SKM-1 treated with dmso at 0.1 percent for 144 hours (cell line): ENCODE data around the gene RASL11B.
"Not testable (repeated sequence)": the region's sequence is repeated elsewhere in the genome, so short reads cannot be mapped to it uniquely, and the experiment has no call there.

ENCODE experiments used
- DNase-seq: peaks from one replicate; lab custom pipeline; 2025; ENCODE audit not compliant: unreplicated experiment; lab: John Stamatoyannopoulos, UW

RASL11B gene, protein sequence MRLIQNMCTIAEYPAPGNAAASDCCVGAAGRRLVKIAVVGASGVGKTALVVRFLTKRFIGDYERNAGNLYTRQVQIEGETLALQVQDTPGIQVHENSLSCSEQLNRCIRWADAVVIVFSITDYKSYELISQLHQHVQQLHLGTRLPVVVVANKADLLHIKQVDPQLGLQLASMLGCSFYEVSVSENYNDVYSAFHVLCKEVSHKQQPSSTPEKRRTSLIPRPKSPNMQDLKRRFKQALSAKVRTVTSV

DNA sequence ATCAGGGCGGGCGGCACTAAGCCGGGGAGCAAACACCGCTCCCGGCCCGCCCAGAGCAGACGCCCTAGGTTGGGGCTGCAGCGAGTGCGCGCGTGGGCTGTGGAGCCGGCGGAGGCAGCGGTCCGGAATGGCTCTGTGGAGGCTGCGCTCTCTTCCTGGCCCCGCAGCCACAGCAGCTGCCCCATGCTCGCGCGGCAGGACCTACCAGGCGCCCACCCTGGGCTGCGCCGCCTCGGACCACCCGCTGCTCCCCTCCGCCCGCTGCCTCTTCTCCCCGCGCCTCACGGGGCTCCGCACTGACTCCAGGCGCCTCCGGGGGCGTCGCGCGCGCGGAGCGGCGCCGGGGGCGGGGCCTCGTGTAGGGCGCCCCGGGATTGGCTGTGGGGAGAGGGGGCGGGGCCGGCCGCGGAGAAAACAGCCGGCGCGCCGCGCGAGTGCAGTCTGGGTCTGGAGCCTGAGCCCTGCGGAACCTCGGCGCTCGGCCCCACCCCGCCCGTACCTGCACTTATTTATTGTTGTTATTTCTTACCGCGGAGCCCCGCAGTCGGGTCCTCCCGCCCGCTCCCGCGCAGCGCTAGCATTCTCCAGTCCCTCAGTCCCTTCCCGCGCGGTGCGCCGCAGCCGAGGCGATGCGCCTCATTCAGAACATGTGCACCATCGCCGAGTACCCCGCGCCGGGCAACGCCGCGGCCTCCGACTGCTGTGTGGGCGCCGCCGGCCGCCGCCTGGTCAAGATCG is at the start of gene RASL11B:
Gene RASL11B, plus strand, starts transcription at position 439 of the 738 bp plus-strand sequence. Its CDS starts 191 bp downstream, at position 630.
- peak; percentile 66 for DNase-seq

DNA sequence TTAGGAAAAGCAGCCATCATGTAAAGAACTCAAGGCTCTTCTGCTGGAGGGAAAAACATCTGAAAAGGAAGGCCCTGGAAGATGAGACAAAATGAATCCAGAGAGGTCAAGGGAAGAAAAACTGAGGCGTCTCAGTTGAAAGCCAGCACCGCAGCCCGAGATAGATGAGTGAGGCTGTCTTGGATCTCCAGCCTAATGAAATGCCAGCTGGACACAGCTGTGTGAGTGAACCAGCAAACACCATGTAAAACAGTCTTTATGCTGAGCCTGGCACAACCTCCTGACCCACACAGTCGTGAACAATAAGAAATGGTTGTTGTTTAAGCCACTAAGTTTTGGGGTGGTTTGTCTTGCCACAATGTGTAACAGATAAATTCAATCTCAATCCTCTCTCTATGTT is 48.6 kb upstream of the RASL11B start:
- DNase-seq: no peak

DNA sequence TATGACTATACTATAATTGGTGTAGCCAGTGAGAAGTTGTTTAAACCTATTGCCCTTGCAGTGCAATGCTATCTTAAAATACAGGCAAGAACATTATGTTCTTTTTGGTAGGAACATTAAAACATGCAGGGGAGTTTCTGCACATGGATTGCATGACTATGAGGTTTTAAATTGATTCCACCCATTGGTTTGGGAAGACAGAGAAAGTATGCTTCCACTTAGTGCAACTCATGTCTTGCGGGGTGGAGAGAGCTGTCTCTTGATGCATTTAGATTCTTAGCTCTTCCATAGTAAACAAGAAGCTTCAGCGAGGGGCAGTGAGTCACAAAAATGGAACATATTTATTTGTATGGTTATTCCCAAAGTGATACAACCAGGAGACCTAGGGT is 39.5 kb upstream of the RASL11B start:
- DNase-seq: no peak

DNA sequence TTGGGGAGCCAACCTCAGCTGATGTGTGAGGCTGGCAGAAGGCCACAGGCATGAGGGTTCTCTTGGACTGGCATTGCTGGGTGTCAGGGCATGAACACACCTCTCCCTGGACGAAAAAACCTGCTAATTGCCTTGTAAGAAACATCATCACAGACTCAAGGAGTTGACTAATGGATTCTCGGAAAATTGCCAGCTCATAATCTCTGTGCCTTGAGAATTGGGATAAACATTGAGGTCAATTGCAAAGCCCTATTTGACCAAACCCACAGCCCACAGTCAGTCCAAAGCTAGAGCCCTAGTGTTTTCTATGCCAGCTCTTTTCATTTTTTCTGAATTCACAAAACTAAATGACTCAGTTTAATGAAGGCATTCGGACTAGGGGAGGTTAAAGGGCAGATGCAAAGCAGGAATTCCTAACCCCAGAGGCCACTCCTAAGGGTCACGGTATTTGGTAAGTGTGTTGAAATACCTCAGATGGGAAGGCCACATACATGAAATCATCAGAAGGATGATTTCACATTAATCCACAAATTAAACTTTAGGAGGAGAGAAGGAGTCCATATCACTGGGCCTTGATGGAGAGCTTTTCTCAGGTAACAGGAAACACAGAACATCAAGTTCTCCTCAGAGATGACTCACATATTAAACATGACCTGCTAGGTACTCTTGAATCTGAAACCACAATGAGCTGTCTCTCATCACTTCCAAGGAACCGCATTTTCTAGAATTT is 39.0 kb upstream of the RASL11B start:
- no peak for DNase-seq

DNA sequence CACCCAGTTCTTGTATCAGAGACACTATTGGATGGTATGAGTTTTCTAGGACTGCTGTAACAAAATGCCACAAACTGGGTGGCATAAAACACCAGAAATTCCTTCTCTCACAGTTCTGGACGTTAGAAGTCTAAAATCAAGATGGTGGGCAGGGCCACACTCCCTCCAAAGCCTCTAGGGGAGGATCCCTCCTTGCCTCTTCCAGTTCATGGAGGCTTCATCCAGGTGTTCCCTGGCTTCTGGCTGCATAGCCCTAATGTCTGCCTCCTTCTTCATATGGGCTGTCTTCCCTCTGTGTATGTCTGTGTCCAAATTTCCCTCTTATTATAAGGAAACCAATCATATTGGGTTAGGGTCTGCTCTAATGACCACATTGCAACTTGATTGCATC is 38.4 kb upstream of the RASL11B start:
- DNase-seq: no peak

DNA sequence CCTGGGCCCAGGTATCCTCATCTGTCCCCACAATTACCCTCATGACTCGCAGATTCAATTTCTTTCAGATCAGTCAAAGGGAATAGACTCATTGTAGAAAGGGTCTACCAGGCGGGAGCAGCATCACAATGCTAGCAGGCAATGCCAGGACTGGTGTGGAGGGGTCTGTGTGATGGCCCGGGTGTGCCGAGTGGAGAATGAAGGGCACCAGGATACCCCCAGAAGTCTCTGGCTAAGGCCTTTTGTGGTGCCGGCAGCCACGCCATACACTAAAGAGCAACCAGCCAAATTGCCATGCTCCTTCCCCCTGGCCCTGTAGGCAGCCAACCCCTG is 37.9 kb upstream of the RASL11B start:
- DNase-seq: no peak

DNA sequence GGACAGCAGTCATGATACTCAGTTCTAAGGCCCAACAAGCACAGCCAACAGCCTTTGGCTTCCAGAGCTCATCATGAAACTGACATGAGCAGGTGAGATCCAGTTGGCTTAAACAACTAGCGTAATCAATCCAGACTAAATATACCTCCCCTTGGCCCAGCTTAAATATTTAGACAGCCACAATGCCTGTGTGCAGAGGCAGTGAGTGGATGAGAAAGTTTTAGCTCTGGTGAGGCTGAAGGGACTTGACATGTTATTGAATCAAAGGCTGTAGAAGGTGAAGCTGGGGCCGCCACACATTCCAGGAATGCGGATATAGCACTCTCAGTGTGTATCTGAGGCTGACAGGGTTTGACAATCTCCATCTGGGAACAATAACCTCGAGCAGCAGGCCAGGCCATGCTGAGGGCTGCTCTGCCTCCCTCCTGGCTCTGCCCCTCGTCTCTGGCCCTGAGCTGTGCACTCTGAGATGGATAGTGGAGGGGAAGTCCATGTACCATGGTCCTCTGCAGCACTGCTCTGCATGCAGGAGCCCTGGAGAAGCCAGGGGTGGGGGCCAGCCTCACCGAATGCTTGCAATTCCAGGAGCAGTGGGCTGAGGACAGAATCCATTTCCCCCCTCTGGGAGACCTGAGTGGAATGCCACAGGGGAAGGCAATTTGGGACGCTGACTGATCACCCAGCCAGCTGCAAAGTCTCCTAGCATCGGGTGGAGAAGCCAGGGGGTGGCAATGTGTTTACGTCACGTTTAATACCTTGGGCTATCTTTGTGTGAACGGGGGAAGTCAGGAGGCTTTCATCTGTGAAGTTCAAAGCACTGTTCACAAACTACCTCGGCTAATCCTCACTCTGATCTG is 37.3 kb upstream of the RASL11B start:
- DNase-seq: no peak

DNA sequence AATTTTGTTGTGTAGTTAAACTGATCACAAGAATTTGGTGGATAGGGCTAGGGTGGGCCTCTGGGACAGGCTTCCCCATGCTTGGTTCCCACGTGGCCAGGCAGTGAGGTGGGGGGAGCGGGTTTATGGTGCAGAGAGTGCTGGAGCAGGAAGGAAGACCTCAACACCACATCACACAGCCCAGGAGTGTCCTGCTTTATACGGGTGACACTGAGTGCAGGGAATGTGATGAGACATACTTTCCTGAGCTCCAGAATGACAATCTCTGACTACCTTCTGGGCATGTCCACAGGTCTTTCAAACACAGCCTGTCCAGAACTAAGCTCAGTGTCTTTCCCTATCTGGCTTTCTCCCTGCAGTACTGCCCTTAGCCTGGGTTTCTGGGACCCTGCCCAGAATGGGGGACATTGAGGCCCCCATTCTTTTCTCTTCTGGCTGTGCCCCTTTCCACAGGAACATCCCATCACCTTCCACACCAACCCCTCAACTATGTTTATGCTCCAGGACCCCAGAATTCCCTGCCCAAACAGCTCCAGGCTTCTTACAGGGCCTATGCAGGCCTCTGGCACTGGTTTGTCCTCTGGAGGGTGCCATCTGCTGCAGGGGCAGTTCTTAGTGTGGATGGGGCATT is 36.5 kb upstream of the RASL11B start:
- no peak for DNase-seq

DNA sequence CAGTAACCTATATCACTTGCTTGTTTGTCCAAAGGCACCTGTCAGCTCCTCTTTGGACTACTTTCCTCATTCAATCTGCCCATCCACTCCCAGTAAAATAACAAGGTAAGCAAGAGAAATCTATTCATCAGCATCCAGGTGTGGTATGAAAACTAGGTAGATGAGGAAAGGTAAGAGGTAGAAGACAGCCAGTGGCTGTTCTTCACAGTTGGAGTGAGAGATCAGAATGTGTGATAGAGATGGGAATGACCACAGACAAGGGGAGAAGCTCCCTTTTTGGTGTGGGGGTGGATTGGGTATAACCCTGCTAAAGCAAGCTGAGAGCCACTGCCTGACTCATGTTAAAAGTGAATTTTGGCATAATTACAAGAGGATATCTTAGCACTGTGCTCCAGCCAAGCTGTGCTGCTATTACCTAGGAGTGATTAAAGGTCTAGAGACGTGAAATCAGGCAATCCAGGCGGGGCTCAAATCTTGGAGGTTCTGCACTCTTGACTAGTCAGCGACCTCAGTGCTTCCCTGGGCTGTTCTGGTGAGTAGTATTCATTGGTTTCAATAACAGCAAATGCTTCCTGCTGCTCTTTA is 28.1 kb upstream of the RASL11B start:
- no peak for DNase-seq

DNA sequence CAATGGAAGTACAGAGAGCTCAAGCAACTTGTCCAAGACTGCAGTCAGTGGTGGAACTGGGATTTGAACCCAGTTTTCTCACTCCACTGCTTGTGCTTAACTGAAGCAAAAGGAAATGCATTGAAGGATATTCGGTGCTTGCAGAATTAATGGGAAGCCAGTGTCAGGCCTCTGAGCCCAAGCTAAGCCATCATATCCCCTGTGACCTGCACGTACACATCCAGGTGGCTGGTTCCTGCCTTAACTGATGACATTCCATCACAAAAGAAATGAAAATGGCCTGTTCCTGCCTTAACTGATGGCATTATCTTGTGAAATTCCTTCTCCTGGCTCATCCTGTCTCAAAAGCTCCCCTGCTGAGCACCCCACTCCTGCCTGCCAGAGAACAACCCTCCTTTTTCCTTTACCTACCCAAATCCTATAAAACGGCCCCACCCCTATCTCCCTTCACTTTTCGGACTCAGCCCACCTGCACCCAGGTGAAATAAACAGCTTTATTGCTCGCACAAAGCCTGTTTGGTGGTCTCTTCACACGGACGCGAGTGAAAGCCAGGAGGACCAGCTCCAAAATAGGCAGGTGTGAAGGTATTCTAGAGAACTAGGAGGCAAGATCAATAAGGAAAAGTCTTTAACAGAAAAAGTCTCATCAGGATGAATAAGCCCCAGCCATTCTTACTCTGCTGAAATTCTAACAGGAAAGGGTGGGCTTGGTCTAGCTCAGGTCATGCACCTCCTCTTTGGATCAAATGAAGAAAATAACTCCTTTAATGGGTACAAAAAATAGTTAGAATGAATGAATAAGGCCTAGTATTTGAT is 27.3 kb upstream of the RASL11B start:
- not testable (repeated sequence) for DNase-seq

DNA sequence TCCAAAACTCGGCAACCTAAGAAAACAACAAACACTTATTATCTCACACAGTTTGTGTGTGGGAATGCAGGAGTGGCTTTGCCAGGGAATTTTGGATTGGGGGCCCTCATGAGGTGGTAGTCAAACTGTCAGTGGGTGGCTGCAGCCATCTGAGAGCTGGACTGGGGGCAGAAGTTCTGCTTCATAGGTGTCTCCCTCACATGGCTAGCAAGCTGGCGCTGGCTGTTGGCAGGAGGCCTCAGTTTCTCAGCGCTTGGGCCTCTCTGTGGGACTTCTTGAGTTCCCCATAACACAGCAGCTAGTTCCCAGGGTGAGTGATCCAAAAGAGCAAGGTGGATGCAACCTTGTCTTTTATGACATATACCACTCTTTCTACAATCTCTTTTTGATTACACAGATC is 26.0 kb upstream of the RASL11B start:
- no peak for DNase-seq

DNA sequence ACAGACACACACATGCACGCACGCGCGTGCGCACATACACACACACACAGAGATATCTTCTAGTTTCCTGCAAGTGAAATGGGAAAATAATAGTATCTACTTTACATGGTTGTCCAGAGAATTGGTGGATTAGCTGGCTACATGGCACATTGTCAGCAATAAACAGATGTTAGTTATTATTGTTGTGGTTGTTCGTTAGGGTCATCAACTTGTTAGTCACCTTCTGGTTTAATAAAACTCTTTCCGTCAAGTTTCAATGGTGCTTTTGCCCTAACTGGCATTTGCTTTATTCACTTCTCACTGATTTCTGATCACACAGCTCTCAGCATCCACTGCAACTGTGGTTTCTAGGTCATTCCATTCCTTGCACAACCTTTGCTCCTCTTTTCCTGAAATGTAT is 25.4 kb upstream of the RASL11B start:
- DNase-seq: no peak

DNA sequence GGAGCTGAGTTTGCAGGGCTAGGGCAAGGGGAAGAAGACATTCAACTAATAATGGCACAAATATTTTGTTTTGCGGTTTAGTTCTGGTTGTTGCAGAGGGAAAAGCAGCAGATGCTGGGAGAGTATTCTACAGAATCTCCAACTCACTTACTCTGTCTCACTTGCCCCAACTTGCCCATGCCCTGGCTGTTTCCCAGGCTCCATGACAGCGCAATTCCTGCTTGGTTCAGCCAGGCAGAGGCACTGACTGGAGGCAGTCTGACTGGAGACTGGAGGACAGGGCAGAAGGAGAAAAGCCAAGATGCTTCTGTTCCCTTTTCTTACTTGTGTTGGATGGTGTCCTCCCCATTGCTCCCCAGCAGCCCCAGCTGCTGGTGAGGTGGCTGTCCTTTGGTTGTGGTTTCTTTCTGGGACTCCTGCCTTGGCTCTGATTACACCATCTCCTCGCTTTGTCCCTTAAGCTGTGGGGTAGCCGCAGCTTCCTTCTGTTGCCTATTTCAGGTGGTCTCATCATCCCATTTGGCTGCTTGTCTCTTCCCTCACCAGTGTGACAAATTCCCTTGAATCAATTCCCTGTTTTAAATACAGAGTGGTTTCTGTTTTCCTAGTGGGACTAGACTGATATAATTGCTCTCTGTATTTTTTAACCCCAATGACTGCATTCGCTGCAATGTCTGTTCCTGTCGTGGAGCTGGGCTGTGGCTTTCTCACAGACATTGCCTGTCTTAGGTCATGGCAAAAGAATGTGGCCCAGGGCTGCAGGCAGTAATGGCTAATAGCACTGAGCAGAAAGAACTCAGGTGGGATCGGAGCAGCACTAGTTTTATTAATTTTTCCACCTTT is 24.2 kb upstream of the RASL11B start:
- DNase-seq: peak; percentile 75

DNA sequence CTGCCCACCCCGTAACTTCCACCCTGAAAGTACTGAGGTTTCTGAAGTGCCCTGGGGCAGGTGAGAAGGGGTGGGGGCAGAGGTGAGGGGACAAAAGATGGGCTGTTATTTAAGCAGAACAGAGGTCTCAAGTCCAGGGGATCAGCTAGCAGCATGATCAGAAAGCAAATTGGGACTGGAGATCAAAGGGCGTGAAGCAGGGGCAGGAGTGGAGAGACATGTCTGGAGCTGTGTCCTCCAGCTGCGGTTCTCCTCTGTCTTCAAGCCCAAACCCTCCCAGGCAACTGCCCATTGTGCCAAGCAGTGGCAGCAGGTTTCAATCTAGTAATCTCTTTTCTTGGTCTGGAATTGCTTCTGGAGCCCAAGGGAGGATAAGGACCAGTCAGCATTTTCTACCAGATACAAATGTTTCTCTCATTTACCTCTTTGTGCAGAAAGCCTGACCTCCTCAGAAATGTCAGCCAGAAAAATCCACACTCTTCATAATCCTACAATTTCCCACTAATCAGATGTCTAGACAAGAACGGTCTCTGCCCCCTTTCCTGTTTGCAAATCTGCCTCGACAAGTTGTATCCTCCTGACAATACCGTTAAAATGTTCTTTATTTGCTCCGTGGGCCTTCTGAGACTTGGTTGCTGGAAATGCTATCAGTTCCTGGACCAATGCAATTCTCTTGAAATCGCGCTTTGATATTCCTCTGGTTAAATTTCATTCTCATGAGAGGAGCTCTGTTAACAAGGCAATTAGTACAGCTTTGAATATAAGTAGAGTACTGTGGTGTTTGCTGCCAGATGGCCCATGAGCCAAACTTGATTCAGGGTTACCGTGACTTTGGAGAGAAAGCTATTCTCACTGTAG is 23.2 kb upstream of the RASL11B start:
- DNase-seq: no peak

DNA sequence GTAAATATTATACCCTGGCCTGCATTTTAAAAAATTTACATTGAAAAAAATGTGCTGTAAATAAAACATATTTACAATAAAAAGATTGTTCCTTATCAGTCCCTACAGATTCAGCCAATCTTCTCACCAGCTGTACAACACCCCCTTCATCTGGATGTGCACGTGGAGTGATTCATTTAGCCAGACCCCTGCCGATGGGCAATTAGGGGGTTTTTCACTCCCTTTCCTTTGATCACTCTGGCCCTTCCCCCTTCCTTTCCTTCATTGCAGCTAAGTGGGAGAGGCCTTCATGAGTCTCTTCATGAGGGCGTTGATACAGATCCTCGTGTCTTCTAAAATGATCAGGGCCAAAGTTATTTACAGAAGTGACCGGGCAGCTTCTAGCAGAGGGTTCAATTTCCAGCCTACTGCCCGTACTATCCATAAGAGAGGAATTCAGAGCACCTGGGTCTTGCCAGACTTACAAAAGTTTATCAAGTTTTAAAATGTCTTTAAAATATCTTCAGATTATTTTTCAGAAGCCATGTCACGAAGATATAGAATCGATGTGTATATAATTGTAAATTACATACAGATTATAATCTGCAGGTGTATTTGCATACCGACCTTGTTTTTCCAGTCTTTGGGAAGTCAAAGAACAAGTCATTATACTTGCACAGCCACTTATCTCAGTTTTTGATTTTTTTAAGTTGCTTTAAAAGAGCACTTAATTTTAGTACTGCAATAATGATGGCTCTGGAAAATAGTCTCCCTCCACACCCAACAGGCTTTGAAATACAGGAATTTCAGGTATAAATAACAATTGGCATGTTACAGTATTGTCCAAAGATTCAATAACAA is 21.4 kb upstream of the RASL11B start:
- DNase-seq: no peak

DNA sequence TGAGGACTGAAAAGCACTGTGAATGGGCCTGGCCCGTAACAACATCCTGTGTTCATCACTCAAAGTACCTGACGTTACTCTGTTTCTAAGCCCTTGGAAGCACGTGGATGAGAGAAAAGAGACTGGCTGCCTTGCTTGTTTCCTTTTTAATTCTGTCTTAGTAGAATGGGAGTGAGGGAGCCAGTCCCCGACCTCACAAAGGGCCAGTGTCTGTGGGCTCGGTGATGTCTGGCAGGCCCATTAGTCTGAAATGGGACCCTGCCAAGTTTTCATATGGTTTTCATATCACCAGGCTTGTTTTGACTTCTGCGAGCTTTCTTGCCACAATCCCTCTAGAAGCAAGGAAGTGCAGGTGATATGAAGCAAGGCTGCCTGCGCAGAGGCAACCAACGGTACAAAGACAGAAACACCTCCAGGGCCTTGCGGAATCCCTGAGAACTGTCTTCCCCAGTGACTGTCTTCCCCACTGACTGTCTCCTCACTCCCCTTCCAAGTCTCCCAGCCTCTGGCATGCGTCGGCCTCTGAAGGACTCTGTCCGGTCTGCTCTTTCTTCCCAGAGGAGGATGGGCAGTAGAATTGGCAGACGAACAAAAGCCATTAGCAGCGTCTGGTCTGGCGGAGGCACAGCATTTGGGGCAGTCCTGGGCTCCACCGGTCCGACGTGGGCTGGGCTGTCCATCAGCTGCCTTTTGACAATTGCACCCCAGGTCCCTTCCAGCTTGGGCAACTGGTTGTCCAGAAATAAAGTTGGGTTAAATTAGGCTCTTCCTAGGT is 20.2 kb upstream of the RASL11B start:
- no peak for DNase-seq
